ENCODE data around the gene REXO4. TPM values are rescaled to one million over a fixed set of nuclear protein-coding genes. Genes with fewer than 3 reads are reported as not detected.

The REXO4 gene
- total RNA-seq, 4 donors from 2014 or later = 6.4 to 25.0 (median 20.2) TPM

- Histone ChIP-seq H3K36me3 (no peaks in the 10 kb centered on the region), H3K27ac (no peak overlapping the region), H3K27me3 (peaks cover 0 to 12% of the 10 kb centered on the region in 2 donors), H3K4me3 (no peak overlapping the region), H3K4me1 (peaks cover 0 to 9% of the 10 kb centered on the region in 2 donors), H3K9me3 (no peaks in the 10 kb centered on the region)
- TF ChIP-seq CTCF (IDR thresholded peaks at IDR 0.05) = peak in 1 of 4 experiments; percentile 12
- TF ChIP-seq POLR2A (IDR thresholded peaks at IDR 0.05) = no peak
- DNase-seq = no peak
- intact Hi-C loops (cut with DNase I; ENCODE audit: low total_unique reads) = no loop called here
Measured at GRCh38 chr9:133429641-133430161, 11.9 kb upstream of the REXO4 start.

GRCh38 chr9:133429214-133429613 is 11.4 kb upstream of the REXO4 start:
- H3K27ac ChIP-seq = no peak overlapping the region
- no peak overlapping the region for H3K4me3 ChIP-seq
- H3K36me3 ChIP-seq = no peaks in the 10 kb centered on the region
- no peak for DNase-seq
- H3K27me3 ChIP-seq = peaks cover 0 to 12% of the 10 kb centered on the region in 2 donors
- H3K4me1 ChIP-seq = peaks cover 0 to 9% of the 10 kb centered on the region in 2 donors
- H3K9me3 ChIP-seq = no peaks in the 10 kb centered on the region
- intact Hi-C loops (cut with DNase I; ENCODE audit: low total_unique reads) = no loop called here
- TF ChIP-seq CTCF (IDR thresholded peaks at IDR 0.05) (no peak), POLR2A (IDR thresholded peaks at IDR 0.05) (no peak)

GRCh38 chr9:133428617-133429101 is 10.8 kb upstream of the REXO4 start:
- Histone ChIP-seq H3K36me3 (no peaks in the 10 kb centered on the region), H3K27ac (no peak overlapping the region), H3K4me1 (peaks cover 0 to 9% of the 10 kb centered on the region in 2 donors), H3K9me3 (no peaks in the 10 kb centered on the region), H3K4me3 (no peak overlapping the region), H3K27me3 (peaks cover 0 to 12% of the 10 kb centered on the region in 2 donors)
- DNase-seq = no peak
- no peak for TF ChIP-seq CTCF (IDR thresholded peaks at IDR 0.05)
- TF ChIP-seq POLR2A (IDR thresholded peaks at IDR 0.05) = no peak
- intact Hi-C loops (cut with DNase I; ENCODE audit: low total_unique reads) = no loop called here

- Histone ChIP-seq H3K27ac (no peak overlapping the region), H3K9me3 (no peaks in the 10 kb centered on the region), H3K36me3 (no peaks in the 10 kb centered on the region), H3K4me3 (no peak overlapping the region), H3K4me1 (peaks cover 0 to 9% of the 10 kb centered on the region in 2 donors), H3K27me3 (peaks cover 0 to 12% of the 10 kb centered on the region in 2 donors)
- TF ChIP-seq POLR2A (IDR thresholded peaks at IDR 0.05) = no peak
- TF ChIP-seq CTCF (IDR thresholded peaks at IDR 0.05) = no peak
- intact Hi-C loops (cut with DNase I; ENCODE audit: low total_unique reads) = no loop called here
- no peak for DNase-seq
Measured at GRCh38 chr9:133427658-133428348, 10.0 kb upstream of the REXO4 start.

GRCh38 chr9:133426011-133426410 is 8.2 kb upstream of the REXO4 start:
- H3K9me3 ChIP-seq = no peaks in the 10 kb centered on the region
- intact Hi-C loops (cut with DNase I; ENCODE audit: low total_unique reads) = no loop called here
- H3K36me3 ChIP-seq = no peaks in the 10 kb centered on the region
- H3K4me1 ChIP-seq = peaks cover 0 to 9% of the 10 kb centered on the region in 2 donors
- H3K4me3 ChIP-seq = no peak overlapping the region
- peaks cover 0 to 12% of the 10 kb centered on the region in 2 donors for H3K27me3 ChIP-seq
- H3K27ac ChIP-seq = no peak overlapping the region
- TF ChIP-seq CTCF (IDR thresholded peaks at IDR 0.05) (no peak), POLR2A (IDR thresholded peaks at IDR 0.05) (no peak)
- no peak for DNase-seq
